SK-N-SH treated with all-trans-retinoic acid at 6 μM for 48 hours (cell line): ENCODE measurements around the gene KLF15.

Source experiments
- ATAC-seq: fragments of 200-7000 bp; cut with Tn5 transposase; 3 replicates; pipeline ENCODE4 v1.9.1; 2020; ENCODE audit warnings: mild to moderate bottlenecking, moderate library complexity
- ARNTL ChIP-seq: fragments of 450-650 bp; formaldehyde crosslinking; IDR thresholded peaks from 2 replicates; pipeline ENCODE4 v1.5.0; 2020; ENCODE audit warnings: low read depth, mild to moderate bottlenecking, moderate library complexity, borderline replicate concordance
- BACH2 ChIP-seq: fragments of 250-450 bp; sonication (Bioruptor Pico); IDR thresholded peaks from 2 replicates; pipeline ENCODE4 v1.9.0; 2021; ENCODE audit warnings: mild to moderate bottlenecking, borderline replicate concordance
- CSDC2 ChIP-seq: fragments of 250-450 bp; sonication (Bioruptor Pico); IDR thresholded peaks from 2 replicates; pipeline ENCODE4 v1.5.0; 2020; ENCODE audit warnings: mild to moderate bottlenecking, moderate library complexity
- ESRRG ChIP-seq: fragments of 250-450 bp; sonication (Bioruptor Pico); IDR thresholded peaks from 2 replicates; pipeline ENCODE4 v1.6.1; 2021; ENCODE audit warnings: mild to moderate bottlenecking
- GLIS3 ChIP-seq: fragments of 250-450 bp; sonication (Bioruptor Pico); IDR thresholded peaks from 2 replicates; pipeline ENCODE4 v1.5.0; 2020; ENCODE audit warnings: mild to moderate bottlenecking, moderate library complexity
- OSR1 ChIP-seq: fragments of 250-450 bp; sonication (Bioruptor Pico); IDR thresholded peaks from 2 replicates; pipeline ENCODE4 v1.8.0; 2022; ENCODE audit warnings: moderate library complexity, mild to moderate bottlenecking, inconsistent platforms
- PPARA ChIP-seq: fragments of 250-450 bp; sonication (Bioruptor Pico); IDR thresholded peaks from 2 replicates; pipeline ENCODE4 v1.5.0; 2020; ENCODE audit warnings: mild to moderate bottlenecking, borderline replicate concordance
- RARB ChIP-seq: fragments of 250-450 bp; sonication (Bioruptor Pico); IDR thresholded peaks from 2 replicates; pipeline ENCODE4 v1.8.0; 2021; ENCODE audit warnings: mild to moderate bottlenecking, moderate library complexity
- SNAI2 ChIP-seq: fragments of 250-450 bp; sonication (Bioruptor Pico); IDR thresholded peaks from 2 replicates; pipeline ENCODE4 v1.5.0; 2020; ENCODE audit warnings: mild to moderate bottlenecking, moderate library complexity
- TCF4 ChIP-seq: fragments of 250-450 bp; sonication (Bioruptor Pico); IDR thresholded peaks from 2 replicates; pipeline ENCODE4 v1.8.0; 2021; ENCODE audit warnings: mild to moderate bottlenecking, moderate library complexity, borderline replicate concordance
- TOX ChIP-seq: fragments of 250-450 bp; sonication (Bioruptor Pico); IDR thresholded peaks from 2 replicates; pipeline ENCODE4 v1.8.0; 2021; ENCODE audit warnings: mild to moderate bottlenecking, moderate library complexity, borderline replicate concordance
- ZC3H10 ChIP-seq: fragments of 250-450 bp; sonication (Bioruptor Pico); IDR thresholded peaks from 2 replicates; pipeline ENCODE4 v1.5.1; 2021; ENCODE audit warnings: mild to moderate bottlenecking, moderate library complexity
- ZFP3 ChIP-seq: fragments of 250-450 bp; sonication (Bioruptor Pico); IDR thresholded peaks from 2 replicates; pipeline ENCODE4 v1.5.0; 2020; ENCODE audit warnings: mild to moderate bottlenecking, moderate library complexity
- ZFP30 ChIP-seq: fragments of 450-650 bp; formaldehyde crosslinking; IDR thresholded peaks from 2 replicates; pipeline ENCODE4 v1.5.0; 2022; ENCODE audit warnings: mild to moderate bottlenecking, moderate library complexity
- ZNF70 ChIP-seq: fragments of 450-650 bp; formaldehyde crosslinking; IDR thresholded peaks from 2 replicates; pipeline ENCODE4 v1.5.0; 2020; ENCODE audit warnings: mild to moderate bottlenecking, moderate library complexity
- ZNF8 ChIP-seq: fragments of 450-650 bp; formaldehyde crosslinking; IDR thresholded peaks from 2 replicates; pipeline ENCODE4 v1.5.0; 2020; ENCODE audit warnings: mild to moderate bottlenecking, moderate library complexity
- TF ChIP-seq, protein P1 (sequence below): fragments of 250-450 bp; sonication (Bioruptor Pico); IDR thresholded peaks from 2 replicates; pipeline ENCODE4 v1.5.1; 2020; ENCODE audit warnings: low read depth, mild to moderate bottlenecking, moderate library complexity
- TF ChIP-seq, protein P2 (sequence below): fragments of 250-450 bp; sonication (Bioruptor Pico); IDR thresholded peaks from 2 replicates; pipeline ENCODE4 v1.8.0; 2021; ENCODE audit warnings: low read depth, mild to moderate bottlenecking, moderate library complexity, borderline replicate concordance
- TF ChIP-seq, protein P3 (sequence below): fragments of 250-450 bp; sonication (Bioruptor Pico); IDR thresholded peaks from 2 replicates; pipeline ENCODE4 v1.5.1; 2021; ENCODE audit warnings: mild to moderate bottlenecking, moderate library complexity
- TF ChIP-seq, protein P4 (sequence below): fragments of 250-450 bp; sonication (Bioruptor Pico); IDR thresholded peaks from 2 replicates; pipeline ENCODE4 v1.8.0; 2020; ENCODE audit warnings: mild to moderate bottlenecking, moderate library complexity, borderline replicate concordance
- TF ChIP-seq, protein P5 (sequence below): fragments of 250-450 bp; sonication (Bioruptor Pico); IDR thresholded peaks from 2 replicates; pipeline ENCODE4 v1.5.0; 2020; ENCODE audit warnings: mild to moderate bottlenecking, moderate library complexity

The KLF15 gene

DNA sequence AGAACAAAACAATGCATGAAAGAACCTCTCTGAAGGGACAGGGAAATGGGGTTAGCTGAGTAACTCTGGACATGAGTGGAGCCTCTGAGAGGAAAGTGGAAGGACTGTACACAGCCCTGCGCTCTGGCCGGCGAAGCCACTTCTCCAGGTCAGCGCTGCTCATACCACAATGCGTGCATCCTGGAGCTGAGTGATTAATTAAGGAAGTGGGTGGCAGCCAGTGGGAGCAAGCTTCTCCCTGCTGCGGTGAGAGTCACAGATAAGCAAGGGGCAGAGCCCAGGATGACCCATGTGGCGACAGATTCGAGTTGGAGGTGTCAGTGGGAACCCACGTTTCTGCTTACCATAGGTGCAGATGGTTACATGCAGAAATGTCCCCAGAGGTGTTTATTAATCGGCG is 48.0 kb downstream of the KLF15 start (continued):
- TF ChIP-seq, protein P1, sequence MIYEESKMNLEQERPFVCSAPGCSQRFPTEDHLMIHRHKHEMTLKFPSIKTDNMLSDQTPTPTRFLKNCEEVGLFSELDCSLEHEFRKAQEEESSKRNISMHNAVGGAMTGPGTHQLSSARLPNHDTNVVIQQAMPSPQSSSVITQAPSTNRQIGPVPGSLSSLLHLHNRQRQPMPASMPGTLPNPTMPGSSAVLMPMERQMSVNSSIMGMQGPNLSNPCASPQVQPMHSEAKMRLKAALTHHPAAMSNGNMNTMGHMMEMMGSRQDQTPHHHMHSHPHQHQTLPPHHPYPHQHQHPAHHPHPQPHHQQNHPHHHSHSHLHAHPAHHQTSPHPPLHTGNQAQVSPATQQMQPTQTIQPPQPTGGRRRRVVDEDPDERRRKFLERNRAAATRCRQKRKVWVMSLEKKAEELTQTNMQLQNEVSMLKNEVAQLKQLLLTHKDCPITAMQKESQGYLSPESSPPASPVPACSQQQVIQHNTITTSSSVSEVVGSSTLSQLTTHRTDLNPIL, result no peak
- no peak for TF ChIP-seq ARNTL (CRISPR knock-in tag)
- TF ChIP-seq ZFP30, result no peak
- no peak for TF ChIP-seq ZFP3 (CRISPR knock-in tag)
- TF ChIP-seq ZNF8 (CRISPR knock-in tag), result no peak
- no peak for TF ChIP-seq SNAI2 (CRISPR knock-in tag)
- TF ChIP-seq, all 23 proteins: peak for 0

DNA sequence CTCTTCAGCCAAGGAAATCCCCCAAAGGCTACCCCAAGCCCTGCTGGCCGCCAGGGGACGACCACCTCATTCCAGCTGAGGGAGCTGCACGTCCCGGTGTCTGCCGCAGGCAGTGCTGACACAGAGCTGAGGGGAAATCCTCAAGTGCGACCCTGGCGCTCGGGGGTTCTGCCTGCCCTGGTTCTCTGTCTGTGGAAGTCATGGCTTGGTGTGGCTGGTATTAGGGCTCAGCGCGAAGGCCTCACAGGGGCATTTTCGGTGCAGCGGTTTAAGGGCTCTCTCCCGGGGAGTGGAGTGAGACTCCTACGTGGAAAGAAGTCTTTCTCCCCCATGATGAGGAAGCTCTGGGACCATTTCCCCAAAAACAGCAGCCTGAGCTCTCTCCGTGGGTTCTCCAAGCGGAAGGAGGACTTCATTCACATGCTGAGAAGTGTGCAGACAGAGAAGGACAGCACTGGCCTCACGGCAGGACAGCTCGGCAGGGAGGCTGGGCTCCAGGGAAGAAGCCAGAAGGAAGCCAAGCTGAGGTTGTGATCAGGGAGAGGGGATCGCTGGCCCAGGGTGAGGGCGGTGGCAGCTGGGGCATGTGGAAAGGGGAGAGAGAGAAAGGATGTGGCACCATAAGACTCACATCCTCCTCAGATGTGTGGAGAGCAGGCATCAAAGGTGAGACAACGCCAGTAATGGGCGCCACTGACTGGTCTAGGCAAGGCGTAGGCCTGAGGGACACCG is 48.6 kb downstream of the KLF15 start:
- no peak for ATAC-seq
- TF ChIP-seq, protein P2, sequence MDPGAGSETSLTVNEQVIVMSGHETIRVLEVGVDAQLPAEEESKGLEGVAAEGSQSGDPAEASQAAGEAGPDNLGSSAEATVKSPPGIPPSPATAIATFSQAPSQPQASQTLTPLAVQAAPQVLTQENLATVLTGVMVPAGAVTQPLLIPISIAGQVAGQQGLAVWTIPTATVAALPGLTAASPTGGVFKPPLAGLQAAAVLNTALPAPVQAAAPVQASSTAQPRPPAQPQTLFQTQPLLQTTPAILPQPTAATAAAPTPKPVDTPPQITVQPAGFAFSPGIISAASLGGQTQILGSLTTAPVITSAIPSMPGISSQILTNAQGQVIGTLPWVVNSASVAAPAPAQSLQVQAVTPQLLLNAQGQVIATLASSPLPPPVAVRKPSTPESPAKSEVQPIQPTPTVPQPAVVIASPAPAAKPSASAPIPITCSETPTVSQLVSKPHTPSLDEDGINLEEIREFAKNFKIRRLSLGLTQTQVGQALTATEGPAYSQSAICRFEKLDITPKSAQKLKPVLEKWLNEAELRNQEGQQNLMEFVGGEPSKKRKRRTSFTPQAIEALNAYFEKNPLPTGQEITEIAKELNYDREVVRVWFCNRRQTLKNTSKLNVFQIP (CRISPR knock-in tag), result no peak
- TF ChIP-seq GLIS3 (CRISPR knock-in tag) (no peak), ZNF8 (CRISPR knock-in tag) (no peak), ZNF70 (CRISPR knock-in tag) (no peak), ZC3H10 (CRISPR knock-in tag) (no peak), TCF4 (CRISPR knock-in tag) (no peak), PPARA (no peak), BACH2 (CRISPR knock-in tag) (no peak), RARB (CRISPR knock-in tag) (no peak), SNAI2 (CRISPR knock-in tag) (no peak), ESRRG (CRISPR knock-in tag) (no peak), ZFP3 (CRISPR knock-in tag) (no peak), CSDC2 (CRISPR knock-in tag) (no peak), OSR1 (CRISPR knock-in tag) (no peak), ZFP30 (no peak)
- TF ChIP-seq, protein P3, sequence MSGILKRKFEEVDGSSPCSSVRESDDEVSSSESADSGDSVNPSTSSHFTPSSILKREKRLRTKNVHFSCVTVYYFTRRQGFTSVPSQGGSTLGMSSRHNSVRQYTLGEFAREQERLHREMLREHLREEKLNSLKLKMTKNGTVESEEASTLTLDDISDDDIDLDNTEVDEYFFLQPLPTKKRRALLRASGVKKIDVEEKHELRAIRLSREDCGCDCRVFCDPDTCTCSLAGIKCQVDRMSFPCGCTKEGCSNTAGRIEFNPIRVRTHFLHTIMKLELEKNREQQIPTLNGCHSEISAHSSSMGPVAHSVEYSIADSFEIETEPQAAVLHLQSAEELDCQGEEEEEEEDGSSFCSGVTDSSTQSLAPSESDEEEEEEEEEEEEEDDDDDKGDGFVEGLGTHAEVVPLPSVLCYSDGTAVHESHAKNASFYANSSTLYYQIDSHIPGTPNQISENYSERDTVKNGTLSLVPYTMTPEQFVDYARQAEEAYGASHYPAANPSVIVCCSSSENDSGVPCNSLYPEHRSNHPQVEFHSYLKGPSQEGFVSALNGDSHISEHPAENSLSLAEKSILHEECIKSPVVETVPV (CRISPR knock-in tag), result no peak
- TF ChIP-seq, protein P4, sequence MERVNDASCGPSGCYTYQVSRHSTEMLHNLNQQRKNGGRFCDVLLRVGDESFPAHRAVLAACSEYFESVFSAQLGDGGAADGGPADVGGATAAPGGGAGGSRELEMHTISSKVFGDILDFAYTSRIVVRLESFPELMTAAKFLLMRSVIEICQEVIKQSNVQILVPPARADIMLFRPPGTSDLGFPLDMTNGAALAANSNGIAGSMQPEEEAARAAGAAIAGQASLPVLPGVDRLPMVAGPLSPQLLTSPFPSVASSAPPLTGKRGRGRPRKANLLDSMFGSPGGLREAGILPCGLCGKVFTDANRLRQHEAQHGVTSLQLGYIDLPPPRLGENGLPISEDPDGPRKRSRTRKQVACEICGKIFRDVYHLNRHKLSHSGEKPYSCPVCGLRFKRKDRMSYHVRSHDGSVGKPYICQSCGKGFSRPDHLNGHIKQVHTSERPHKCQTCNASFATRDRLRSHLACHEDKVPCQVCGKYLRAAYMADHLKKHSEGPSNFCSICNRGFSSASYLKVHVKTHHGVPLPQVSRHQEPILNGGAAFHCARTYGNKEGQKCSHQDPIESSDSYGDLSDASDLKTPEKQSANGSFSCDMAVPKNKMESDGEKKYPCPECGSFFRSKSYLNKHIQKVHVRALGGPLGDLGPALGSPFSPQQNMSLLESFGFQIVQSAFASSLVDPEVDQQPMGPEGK (CRISPR knock-in tag), result no peak
- TF ChIP-seq, protein P5, sequence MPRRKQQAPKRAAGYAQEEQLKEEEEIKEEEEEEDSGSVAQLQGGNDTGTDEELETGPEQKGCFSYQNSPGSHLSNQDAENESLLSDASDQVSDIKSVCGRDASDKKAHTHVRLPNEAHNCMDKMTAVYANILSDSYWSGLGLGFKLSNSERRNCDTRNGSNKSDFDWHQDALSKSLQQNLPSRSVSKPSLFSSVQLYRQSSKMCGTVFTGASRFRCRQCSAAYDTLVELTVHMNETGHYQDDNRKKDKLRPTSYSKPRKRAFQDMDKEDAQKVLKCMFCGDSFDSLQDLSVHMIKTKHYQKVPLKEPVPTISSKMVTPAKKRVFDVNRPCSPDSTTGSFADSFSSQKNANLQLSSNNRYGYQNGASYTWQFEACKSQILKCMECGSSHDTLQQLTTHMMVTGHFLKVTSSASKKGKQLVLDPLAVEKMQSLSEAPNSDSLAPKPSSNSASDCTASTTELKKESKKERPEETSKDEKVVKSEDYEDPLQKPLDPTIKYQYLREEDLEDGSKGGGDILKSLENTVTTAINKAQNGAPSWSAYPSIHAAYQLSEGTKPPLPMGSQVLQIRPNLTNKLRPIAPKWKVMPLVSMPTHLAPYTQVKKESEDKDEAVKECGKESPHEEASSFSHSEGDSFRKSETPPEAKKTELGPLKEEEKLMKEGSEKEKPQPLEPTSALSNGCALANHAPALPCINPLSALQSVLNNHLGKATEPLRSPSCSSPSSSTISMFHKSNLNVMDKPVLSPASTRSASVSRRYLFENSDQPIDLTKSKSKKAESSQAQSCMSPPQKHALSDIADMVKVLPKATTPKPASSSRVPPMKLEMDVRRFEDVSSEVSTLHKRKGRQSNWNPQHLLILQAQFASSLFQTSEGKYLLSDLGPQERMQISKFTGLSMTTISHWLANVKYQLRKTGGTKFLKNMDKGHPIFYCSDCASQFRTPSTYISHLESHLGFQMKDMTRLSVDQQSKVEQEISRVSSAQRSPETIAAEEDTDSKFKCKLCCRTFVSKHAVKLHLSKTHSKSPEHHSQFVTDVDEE (CRISPR knock-in tag), result no peak

DNA sequence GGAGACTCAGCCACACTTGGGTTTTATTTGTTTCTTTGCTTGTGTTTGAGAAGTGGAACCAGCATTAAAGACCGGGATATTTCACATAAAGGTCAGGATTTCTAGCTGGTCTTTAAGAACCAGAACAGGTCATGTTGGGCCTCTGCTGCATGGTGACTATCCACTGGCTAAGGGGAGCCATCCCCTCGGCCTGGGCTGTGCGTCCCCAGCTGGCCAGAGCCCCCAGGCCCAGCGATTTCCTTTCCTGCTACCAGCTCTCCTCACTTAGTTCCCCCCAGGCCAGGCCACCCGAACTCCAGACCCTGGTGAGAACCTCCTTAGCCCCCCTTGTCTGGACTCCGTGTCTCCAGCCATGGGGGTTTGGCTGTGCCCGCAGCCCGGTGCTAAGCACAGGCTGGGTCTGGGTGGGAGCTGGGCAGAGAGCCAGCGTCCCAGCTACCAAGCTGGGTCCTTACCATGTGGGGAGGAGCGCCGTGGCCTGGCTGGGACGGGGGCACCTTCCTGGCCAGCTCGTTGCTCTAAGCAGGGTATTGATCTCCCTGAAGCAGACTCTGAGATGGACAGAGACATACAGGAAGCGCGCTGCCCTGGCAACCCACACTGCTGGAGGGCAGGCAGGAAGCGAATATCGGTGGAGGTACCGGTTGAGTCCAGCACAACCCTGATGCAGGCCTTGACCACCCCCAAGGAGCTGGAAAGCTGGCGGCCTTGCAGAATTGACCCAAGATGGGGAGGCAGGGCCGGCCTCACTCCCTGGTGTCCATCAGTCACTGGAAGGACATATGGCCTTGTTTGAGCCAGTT is 49.4 kb downstream of the KLF15 start:
- ATAC-seq, result no peak
- TF ChIP-seq BACH2 (CRISPR knock-in tag) (no peak), GLIS3 (CRISPR knock-in tag) (no peak), SNAI2 (CRISPR knock-in tag) (no peak), TOX (CRISPR knock-in tag) (no peak), ZC3H10 (CRISPR knock-in tag) (no peak), TCF4 (CRISPR knock-in tag) (no peak), ARNTL (CRISPR knock-in tag) (no peak)
- TF ChIP-seq, protein P4 (CRISPR knock-in tag), result no peak
- TF ChIP-seq, protein P3 (CRISPR knock-in tag), result no peak
- TF ChIP-seq, protein P1, result no peak
